Loucy (cell line): ENCODE measurements around the gene NUP54.
A peak's percentile ranks its signal among the peaks of the same experiment; 100 is the strongest.

ENCODE experiments used
- H2AFZ ChIP-seq: fragments of 200-600 bp; sonication (generic); 2 replicates; pipeline ENCODE4 v1.6.0; 2016; ENCODE audit warnings: antibody characterized with exemption, mild to moderate bottlenecking, low read length, moderate library complexity
- H3F3A ChIP-seq: fragments of 200-600 bp; 2 replicates; pipeline ENCODE4 v1.6.0; 2016; ENCODE audit warnings: antibody characterized with exemption, low read depth, mild to moderate bottlenecking
- H3K27me3 ChIP-seq: fragments of 200-600 bp; sonication (generic); 2 replicates; pipeline ENCODE4 v1.6.1; 2014; ENCODE audit warnings: low read length, mild to moderate bottlenecking; ENCODE audit not compliant: insufficient read depth, poor library complexity, severe bottlenecking
- H3K36me3 ChIP-seq: fragments of 200-600 bp; sonication (generic); 2 replicates; pipeline ENCODE4 v1.6.1; 2016; ENCODE audit warnings: low read length; ENCODE audit not compliant: insufficient read depth
- H3K4me1 ChIP-seq: fragments of 200-600 bp; sonication (generic); 2 replicates; pipeline ENCODE4 v1.5.1; 2014; ENCODE audit warnings: low read length, mild to moderate bottlenecking; ENCODE audit not compliant: insufficient read depth, poor library complexity, severe bottlenecking
- H3K4me2 ChIP-seq: fragments of 200-600 bp; sonication (generic); 2 replicates; pipeline ENCODE4 v1.6.0; 2014; ENCODE audit warnings: antibody characterized with exemption, low read length, low read depth, mild to moderate bottlenecking; ENCODE audit not compliant: poor library complexity, severe bottlenecking
- H3K4me3 ChIP-seq: fragments of 200-600 bp; sonication (generic); 2 replicates; pipeline ENCODE4 v1.5.1; 2014; ENCODE audit warnings: low read length, mild to moderate bottlenecking, mixed read lengths; ENCODE audit not compliant: poor library complexity, severe bottlenecking
- H3K79me2 ChIP-seq: fragments of 200-600 bp; sonication (generic); 2 replicates; pipeline ENCODE4 v1.6.1; 2014; ENCODE audit warnings: low read length; ENCODE audit not compliant: insufficient read depth
- H3K9ac ChIP-seq: fragments of 200-600 bp; sonication (generic); 2 replicates; pipeline ENCODE4 v1.6.0; 2014; ENCODE audit warnings: mild to moderate bottlenecking, low read depth, low read length, moderate library complexity; ENCODE audit not compliant: poor library complexity, severe bottlenecking
- H3K9me2 ChIP-seq: fragments of 200-600 bp; sonication (generic); replicated peaks from 2 replicates; pipeline ENCODE4 v1.6.1; 2016; ENCODE audit warnings: low read depth, low read length, mixed read lengths
- H3K9me3 ChIP-seq: fragments of 200-600 bp; sonication (generic); 2 replicates; pipeline ENCODE4 v1.6.1; 2014; ENCODE audit warnings: mild to moderate bottlenecking, antibody characterized with exemption, low read length, low read depth; ENCODE audit not compliant: insufficient read depth
- H4K20me1 ChIP-seq: fragments of 200-600 bp; sonication (generic); 2 replicates; pipeline ENCODE4 v1.6.0; 2014; ENCODE audit warnings: antibody characterized with exemption, low read length, mild to moderate bottlenecking; ENCODE audit not compliant: insufficient read depth, poor library complexity, severe bottlenecking
- CTCF ChIP-seq: fragments of 200-600 bp; sonication (generic); conservative IDR thresholded peaks from 2 replicates; pipeline ENCODE4 v1.5.1; 2014; ENCODE audit warnings: mild to moderate bottlenecking, antibody characterized with exemption, low read length
- EZH2phosphoT487 ChIP-seq: fragments of 200-600 bp; IDR thresholded peaks from 2 replicates; pipeline ENCODE4 v1.6.1; 2018; ENCODE audit warnings: antibody characterized with exemption, mild to moderate bottlenecking, moderate library complexity, borderline replicate concordance

The NUP54 gene

DNA sequence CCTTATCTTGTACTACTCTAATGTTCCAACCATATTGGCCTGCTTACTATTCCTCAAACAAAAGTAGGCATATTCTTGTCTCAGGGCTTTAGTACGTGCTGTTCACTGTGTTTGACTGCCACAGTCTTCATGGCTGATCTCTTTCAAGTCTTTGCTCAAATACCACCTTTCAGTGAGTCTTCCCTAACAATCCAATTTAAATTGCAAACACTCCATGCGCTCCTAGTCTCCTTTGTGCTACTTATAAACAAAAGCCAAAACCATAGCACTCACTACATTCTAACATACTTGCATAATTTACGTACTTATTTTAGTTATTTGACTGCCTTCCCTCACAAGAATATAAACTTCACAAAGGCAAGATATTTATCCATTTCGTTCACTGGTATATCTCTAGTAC is 75.4 kb downstream of the NUP54 start:
- Histone ChIP-seq H3K27me3 (no peaks in the 10 kb centered on the region), H3K79me2 (no peaks in the 10 kb centered on the region), H3F3A (no peaks in the 10 kb centered on the region), H3K4me3 (no peak overlapping the region), H3K9me3 (no peaks in the 10 kb centered on the region), H2AFZ (no peak overlapping the region), H3K4me1 (no peaks in the 10 kb centered on the region), H3K9ac (no peak overlapping the region), H3K9me2 (no peaks in the 10 kb centered on the region), H4K20me1 (no peaks in the 10 kb centered on the region), H3K36me3 (no peaks in the 10 kb centered on the region), H3K4me2 (no peak overlapping the region)
- TF ChIP-seq CTCF (no peak), EZH2phosphoT487 (no peak)

- TF ChIP-seq CTCF, result peak; percentile 88
- TF ChIP-seq EZH2phosphoT487, result no peak
- H3K9ac ChIP-seq, result no peak overlapping the region
- H2AFZ ChIP-seq, result no peak overlapping the region
- H3K9me3 ChIP-seq, result no peaks in the 10 kb centered on the region
- H3K4me2 ChIP-seq, result no peak overlapping the region
- H3K36me3 ChIP-seq, result no peaks in the 10 kb centered on the region
- H3K4me1 ChIP-seq, result no peaks in the 10 kb centered on the region
- no peaks in the 10 kb centered on the region for H3F3A ChIP-seq
- H4K20me1 ChIP-seq, result no peaks in the 10 kb centered on the region
- no peak overlapping the region for H3K4me3 ChIP-seq
- H3K27me3 ChIP-seq, result no peaks in the 10 kb centered on the region
- H3K9me2 ChIP-seq, result no peaks in the 10 kb centered on the region
- H3K79me2 ChIP-seq, result no peaks in the 10 kb centered on the region
These were observed 80.4 kb downstream of the NUP54 start for GRCh38 chr4:76067652-76068286.

DNA sequence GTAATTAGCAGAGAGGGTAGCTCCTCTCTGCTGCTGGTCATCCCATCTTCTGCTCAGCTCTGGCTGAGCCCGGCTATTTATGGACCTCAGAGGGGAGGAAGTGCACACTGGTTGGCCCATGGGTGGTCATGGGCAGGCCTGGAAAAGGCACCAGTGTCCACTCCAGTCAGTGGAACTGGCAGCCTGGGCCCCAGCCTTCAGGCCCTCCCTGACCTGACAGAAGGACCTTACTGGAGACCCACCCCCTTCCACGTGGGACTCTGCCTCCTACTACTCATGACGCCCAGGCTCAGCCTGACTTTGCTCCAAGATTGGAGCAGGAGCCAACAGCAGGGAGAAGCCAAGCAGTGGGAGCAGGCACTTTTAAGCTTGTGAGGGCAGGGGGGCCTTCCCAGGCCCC is 81.7 kb downstream of the NUP54 start:
- Histone ChIP-seq H3K4me1 (no peaks in the 10 kb centered on the region), H3K79me2 (no peaks in the 10 kb centered on the region), H3K9me2 (no peaks in the 10 kb centered on the region), H3K27me3 (no peaks in the 10 kb centered on the region), H3K36me3 (no peaks in the 10 kb centered on the region), H3K9me3 (no peaks in the 10 kb centered on the region), H4K20me1 (no peaks in the 10 kb centered on the region), H2AFZ (no peak overlapping the region), H3K9ac (no peak overlapping the region), H3K4me2 (no peak overlapping the region), H3F3A (no peaks in the 10 kb centered on the region), H3K4me3 (no peak overlapping the region)
- TF ChIP-seq CTCF (no peak), EZH2phosphoT487 (no peak)
